Subcutaneous abdominal adipose tissue (tissue), 5 donors: ENCODE data around the gene ATP6V0B.
A peak's percentile ranks its signal among the peaks of the same experiment; 100 is the strongest.

Experiments used
- H3K27ac ChIP-seq: one replicate; pipeline ENCODE4 v1.7.0; 2013; ENCODE audit warnings: low read depth, mild to moderate bottlenecking, inconsistent platforms, low read length, moderate library complexity
- H3K27me3 ChIP-seq, 5 donors: one replicate each; pipeline ENCODE4 v1.7.0; 2013; ENCODE audit warnings: low read length in 5 of 5, inconsistent platforms in 1 of 5; ENCODE audit not compliant: control insufficient read depth in 5 of 5, insufficient read depth in 4 of 5
- H3K36me3 ChIP-seq, 5 donors: one replicate each; pipeline ENCODE4 v1.7.0; 2013; ENCODE audit warnings: low read length in 5 of 5; ENCODE audit not compliant: control insufficient read depth in 5 of 5, insufficient read depth in 5 of 5
- H3K4me1 ChIP-seq, 5 donors: one replicate each; pipeline ENCODE4 v1.7.0; 2013; ENCODE audit warnings: low read length in 5 of 5, mild to moderate bottlenecking in 3 of 5, moderate library complexity in 1 of 5; ENCODE audit not compliant: control insufficient read depth in 5 of 5, insufficient read depth in 5 of 5
- H3K4me3 ChIP-seq, 5 donors: one replicate each; pipeline ENCODE4 v1.7.0; 2013; ENCODE audit warnings: low read length in 5 of 5, low read depth in 1 of 5
- H3K9ac ChIP-seq, 5 donors: one replicate each; pipeline ENCODE4 v1.7.0; 2013; ENCODE audit warnings: low read length in 5 of 5, mild to moderate bottlenecking in 4 of 5, moderate library complexity in 3 of 5
- H3K9me3 ChIP-seq, 5 donors: one replicate each; pipeline ENCODE4 v1.7.0; 2013; ENCODE audit warnings: low read length in 5 of 5; ENCODE audit not compliant: control insufficient read depth in 5 of 5
- donor health status: healthy.
- donor health status: healthy.
- donor health status: healthy.
- donor health status: healthy.
- donor health status: healthy.

ATP6V0B gene

GRCh38 chr1:43946236-43947060, 28.3 kb upstream of the ATP6V0B start, which contains the start of gene IPO13:
Gene IPO13 (plus strand): TSS chr1:43946950. CDS start chr1:43947601, 651 bp downstream.
- Histone ChIP-seq H3K27ac (peak within 1 kb of the TSS; percentile 98), H3K9ac (peak within 1 kb of the TSS; percentile 89 to 100 (median 96)), H3K4me3 (peak within 1 kb of the TSS; percentile 90 to 98 (median 93)), H3K9me3 (no peaks in the 10 kb centered on the region), H3K27me3 (no peaks in the 10 kb centered on the region), H3K36me3 (peaks cover 7 to 17% (median 12%) of the 10 kb centered on the region in 5 donors), H3K4me1 (peaks cover 4 to 33% (median 31%) of the 10 kb centered on the region in 5 donors)

GRCh38 chr1:43947061-43947873, 27.5 kb upstream of the ATP6V0B start:
- Histone ChIP-seq H3K4me1 (peaks cover 4 to 33% (median 31%) of the 10 kb centered on the region in 5 donors), H3K4me3 (peak overlapping the region; percentile 90 to 98 (median 93)), H3K9me3 (no peaks in the 10 kb centered on the region), H3K9ac (peak overlapping the region; percentile 89 to 100 (median 96)), H3K27ac (peak overlapping the region; percentile 98), H3K36me3 (peaks cover 7 to 17% (median 12%) of the 10 kb centered on the region in 5 donors), H3K27me3 (no peaks in the 10 kb centered on the region)

- H3K27me3 ChIP-seq = no peaks in the 10 kb centered on the region
- no peak overlapping the region for H3K27ac ChIP-seq
- H3K9ac ChIP-seq = peak overlapping the region; percentile 89 to 100 (median 96)
- H3K9me3 ChIP-seq = no peaks in the 10 kb centered on the region
- H3K4me1 ChIP-seq = peaks cover 4 to 33% (median 31%) of the 10 kb centered on the region in 5 donors
- peak overlapping the region; percentile 61 to 98 (median 93) for H3K4me3 ChIP-seq
- peaks cover 7 to 18% (median 12%) of the 10 kb centered on the region in 5 donors for H3K36me3 ChIP-seq
These were observed 26.8 kb upstream of the ATP6V0B start for GRCh38 chr1:43947874-43948437.

GRCh38 chr1:43949678-43950077, 25.1 kb upstream of the ATP6V0B start:
- H3K27ac ChIP-seq = no peak overlapping the region
- no peak overlapping the region for H3K4me3 ChIP-seq
- no peaks in the 10 kb centered on the region for H3K9me3 ChIP-seq
- H3K4me1 ChIP-seq = peaks cover 4 to 33% (median 31%) of the 10 kb centered on the region in 5 donors
- H3K36me3 ChIP-seq = peaks cover 7 to 21% (median 12%) of the 10 kb centered on the region in 5 donors
- no peaks in the 10 kb centered on the region for H3K27me3 ChIP-seq
- H3K9ac ChIP-seq = no peak overlapping the region

GRCh38 chr1:43951021-43951985, 23.5 kb upstream of the ATP6V0B start:
- Histone ChIP-seq H3K4me1 (peaks cover 4 to 23% (median 22%) of the 10 kb centered on the region in 5 donors), H3K4me3 (no peak overlapping the region), H3K27me3 (no peaks in the 10 kb centered on the region), H3K36me3 (peaks cover 7 to 23% (median 14%) of the 10 kb centered on the region in 5 donors), H3K27ac (no peak overlapping the region), H3K9ac (no peak overlapping the region), H3K9me3 (no peaks in the 10 kb centered on the region)

GRCh38 chr1:43952731-43953346, 21.9 kb upstream of the ATP6V0B start:
- Histone ChIP-seq H3K9ac (peak overlapping the region in 1 of 5 donors; percentile 16), H3K4me3 (no peak overlapping the region), H3K27ac (no peak overlapping the region), H3K4me1 (peaks cover under 1 to 11% (median 11%) of the 10 kb centered on the region in 5 donors), H3K36me3 (peaks cover 7 to 38% (median 30%) of the 10 kb centered on the region in 5 donors), H3K9me3 (no peaks in the 10 kb centered on the region), H3K27me3 (no peaks in the 10 kb centered on the region)

- H3K9ac ChIP-seq = peak overlapping the region in 1 of 5 donors; percentile 16
These were observed 21.4 kb upstream of the ATP6V0B start for GRCh38 chr1:43953361-43953760.

GRCh38 chr1:43954036-43954435, 20.7 kb upstream of the ATP6V0B start:
- Histone ChIP-seq H3K27me3 (no peaks in the 10 kb centered on the region), H3K27ac (no peak overlapping the region), H3K36me3 (peaks cover 7 to 50% (median 42%) of the 10 kb centered on the region in 5 donors), H3K9me3 (no peaks in the 10 kb centered on the region), H3K4me1 (peaks cover 0 to 2% (median 0%) of the 10 kb centered on the region in 5 donors), H3K4me3 (no peak overlapping the region), H3K9ac (no peak overlapping the region)

More at GRCh38 chr1:43953361-43953760, 21.4 kb upstream of the ATP6V0B start:
- H3K36me3 ChIP-seq = peaks cover 7 to 43% (median 35%) of the 10 kb centered on the region in 5 donors
- H3K4me1 ChIP-seq = peaks cover 0 to 6% (median 6%) of the 10 kb centered on the region in 5 donors
- H3K27me3 ChIP-seq = no peaks in the 10 kb centered on the region
- no peak overlapping the region for H3K4me3 ChIP-seq
- no peaks in the 10 kb centered on the region for H3K9me3 ChIP-seq
- H3K27ac ChIP-seq = no peak overlapping the region
